ENCODE results near the gene FLAD1.

Gene FLAD1

DNA sequence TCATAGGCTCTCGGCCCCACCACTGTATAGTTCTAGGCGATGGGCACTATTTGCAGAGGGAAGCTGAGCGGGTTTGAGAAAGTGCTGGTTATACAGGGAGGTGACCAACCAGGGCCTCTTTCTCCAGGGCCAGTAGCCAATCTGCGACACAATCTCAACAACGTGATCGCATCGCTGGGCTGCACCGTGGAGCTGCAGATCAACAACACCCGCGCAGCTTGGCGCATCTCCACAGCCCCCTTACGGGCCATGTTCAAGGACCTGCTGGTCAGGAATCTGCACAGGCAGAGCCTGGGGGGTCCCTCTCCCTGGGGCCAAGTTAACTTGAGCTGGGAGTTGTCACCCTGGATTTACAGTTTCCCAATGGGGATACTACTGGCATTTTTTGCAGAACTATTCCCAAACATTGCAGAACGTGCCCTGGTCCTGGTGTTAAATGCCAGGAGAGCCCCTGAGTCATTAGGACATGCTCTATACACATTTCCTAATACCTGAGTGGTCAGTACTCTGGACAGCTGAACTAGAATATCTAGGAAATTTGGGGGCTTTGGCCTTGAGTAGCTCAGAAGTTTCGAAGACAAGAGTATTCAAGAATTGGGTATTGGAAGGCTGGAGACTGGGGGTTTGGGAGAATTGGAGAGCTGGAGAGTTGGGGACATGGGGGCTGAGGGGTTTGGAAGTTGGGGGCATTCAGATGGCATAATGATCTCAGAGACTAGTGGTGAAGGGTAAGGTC lies 57.4 kb downstream of the FLAD1 start:
- DNase-seq, result no peak

Measured in HCEC 1CT (cell line).